SK-N-SH (cell line): ENCODE measurements around the gene PRKG1.

ENCODE experiments used
- CTCF ChIP-seq: fragments of 200-600 bp; sonication (generic); IDR thresholded peaks from 2 replicates; pipeline ENCODE4 v1.6.1; 2017; ENCODE audit warnings: antibody characterized with exemption, mild to moderate bottlenecking, moderate library complexity
- EP300 ChIP-seq, 2 experiments: IDR thresholded peaks; 2 replicates each; pipeline versions ENCODE4 v1.4.0 to v1.6.1; 2012; ENCODE audit warnings: borderline replicate concordance in 1 of 2, low read depth in 1 of 2, low read length in 1 of 2
- MXI1 ChIP-seq: IDR thresholded peaks from 2 replicates; pipeline ENCODE4 v1.6.1; 2012; ENCODE audit warnings: mild to moderate bottlenecking, low read depth, low read length, improper control_type of control experiment
- POLR2AphosphoS5 ChIP-seq: IDR thresholded peaks from 2 replicates; pipeline ENCODE4 v1.6.1; 2012; ENCODE audit warnings: low read depth, low read length
- RCOR1 ChIP-seq: fragments of 150-350 bp; IDR thresholded peaks from 2 replicates; pipeline ENCODE4 v1.6.1; 2017; ENCODE audit warnings: antibody characterized with exemption, low read length
- SMC3 ChIP-seq: IDR thresholded peaks from 2 replicates; pipeline ENCODE4 v1.6.1; 2012; ENCODE audit warnings: low read depth, low read length, improper control_type of control experiment
- TEAD4 ChIP-seq: IDR thresholded peaks from 2 replicates; pipeline ENCODE4 v1.4.0; 2012; ENCODE audit warnings: mild to moderate bottlenecking, borderline replicate concordance; ENCODE audit not compliant: insufficient read depth

GRCh38 chr10:51687296-51687695, 613.0 kb downstream of the PRKG1 start:
- TF ChIP-seq CTCF (no peak), RCOR1 (no peak), MXI1 (no peak), EP300 (IDR thresholded peaks at IDR 0.05; ENCODE audit: borderline replicate concordance in 1 of 2, low read depth in 1 of 2, low read length in 1 of 2) (no peak), SMC3 (no peak), TEAD4 (no peak), POLR2AphosphoS5 (no peak)
